HCT116 (cell line): ENCODE results near the gene CEACAM1. TPM values are rescaled to one million over a fixed set of nuclear protein-coding genes. Genes with fewer than 3 reads are reported as not detected.

Source experiments
- ATAC-seq: fragments of 200-7000 bp; cut with Tn5 transposase; 2 replicates; pipeline ENCODE4 v1.9.1; 2020; ENCODE audit warnings: mild to moderate bottlenecking, moderate library complexity
- BruUV-seq: library from RNA; stranded (reverse); fragments of 400-500 nt; replicated peaks from 2 replicates; lab custom pipeline; 2021; lab: Mats Ljungman, UMichigan
- CTCF ChIA-PET: fragments of 300-600 bp; sonication (Branson Sonifier 250); formaldehyde crosslinking; loops from one replicate; lab custom pipeline; 2021; ENCODE audit warnings: antibody characterized with exemption; lab: Charles Lee
- POLR2A ChIA-PET: fragments of 300-600, 350-600 bp; sonication (Branson Sonifier 250); formaldehyde crosslinking; loops from one replicate; lab custom pipeline; 2021; ENCODE audit warnings: antibody characterized with exemption; lab: Charles Lee
- RAD21 ChIA-PET, 2 experiments: fragments of 300-600 bp; sonication (Branson Sonifier 250); formaldehyde crosslinking; loops; one replicate each; lab custom pipeline; 2023; ENCODE audit warnings: low total read pairs in 2 of 2; ENCODE audit not compliant: uncharacterized antibody in 2 of 2, unreplicated experiment in 2 of 2, low non-redundant PET in 1 of 2; lab: Charles Lee
- DNase-seq: peaks from one replicate; pipeline ENCODE4 v3.0.0-alpha.2; 2010; ENCODE audit warnings: low read depth, low spot score
- H2AFZ ChIP-seq: fragments of 200-600 bp; shearing (Covaris generic), sonication (generic); 2 replicates; pipeline ENCODE4 v1.6.1; 2017; ENCODE audit warnings: low read depth, mixed run types, mixed read lengths, antibody characterized with exemption, low read length; ENCODE audit not compliant: poor library complexity, severe bottlenecking
- H3K27ac ChIP-seq: 2 replicates; pipeline ENCODE4 v1.5.1; 2012; ENCODE audit warnings: low read depth, low read length
- H3K27me3 ChIP-seq: fragments of 200-600 bp; sonication (generic); 2 replicates; pipeline ENCODE4 v1.6.1; 2016; ENCODE audit warnings: mixed run types, low read length, mixed read lengths; ENCODE audit not compliant: insufficient read depth
- H3K36me3 ChIP-seq, 2 experiments: fragments of 200-500 bp in 1 of 2; fragments of 200-600 bp in 1 of 2; sonication (Bioruptor generic) in 1 of 2; sonication (generic) in 1 of 2; 2 replicates each; pipeline versions ENCODE4 v1.5.1 to v1.6.1; 2014 to 2016; ENCODE audit warnings: low read length in 2 of 2, inconsistent platforms in 1 of 2, mixed read lengths in 1 of 2, mixed run types in 1 of 2; ENCODE audit not compliant: insufficient read depth in 2 of 2, control insufficient read depth in 1 of 2
- H3K4me1 ChIP-seq, 2 experiments: fragments of 200-600 bp in 1 of 2; sonication (generic) in 1 of 2; 2 replicates each; pipeline versions ENCODE4 v1.5.1 to v1.6.1; 2012 to 2017; ENCODE audit warnings: low read length in 2 of 2, inconsistent platforms in 1 of 2, mild to moderate bottlenecking in 1 of 2, mixed read lengths in 1 of 2, mixed run types in 1 of 2, moderate library complexity in 1 of 2; ENCODE audit not compliant: insufficient read depth in 2 of 2, control insufficient read depth in 1 of 2
- H3K4me2 ChIP-seq: fragments of 200-600 bp; sonication (generic); 2 replicates; pipeline ENCODE4 v1.6.1; 2017; ENCODE audit warnings: mixed run types, low read length, mixed read lengths
- H3K4me3 ChIP-seq, 2 experiments: fragments of 200-600 bp in 1 of 2; sonication (generic) in 1 of 2; replicated peaks in 1 of 2; 2 replicates each; pipeline ENCODE4 v1.5.1; 2011 to 2016; ENCODE audit warnings: low read length in 2 of 2, control low read depth in 1 of 2, low read depth in 1 of 2, mild to moderate bottlenecking in 1 of 2, mixed read lengths in 1 of 2, mixed run types in 1 of 2
- H3K79me2 ChIP-seq: fragments of 200-600 bp; sonication (generic); 2 replicates; pipeline ENCODE4 v1.6.1; 2017; ENCODE audit warnings: mild to moderate bottlenecking, mixed run types, low read length, moderate library complexity, mixed read lengths; ENCODE audit not compliant: insufficient read depth
- H3K9ac ChIP-seq: fragments of 200-600 bp; sonication (generic); 2 replicates; pipeline ENCODE4 v1.6.1; 2016; ENCODE audit warnings: low read length, mixed read lengths
- H3K9me2 ChIP-seq: fragments of 200-600 bp; sonication (generic), shearing (Covaris generic); 2 replicates; pipeline ENCODE4 v1.6.1; 2017; ENCODE audit warnings: mixed run types, mild to moderate bottlenecking, moderate library complexity; ENCODE audit not compliant: insufficient read depth
- H3K9me3 ChIP-seq, 2 experiments: fragments of 200-500 bp in 1 of 2; fragments of 200-600 bp in 1 of 2; sonication (Bioruptor generic) in 1 of 2; sonication (generic) in 1 of 2; 2 replicates each; pipeline ENCODE4 v1.6.1; 2014 to 2017; ENCODE audit warnings: low read length in 2 of 2, mixed read lengths in 2 of 2, inconsistent platforms in 1 of 2, low read depth in 1 of 2, mild to moderate bottlenecking in 1 of 2, mixed run types in 1 of 2, moderate library complexity in 1 of 2; ENCODE audit not compliant: control insufficient read depth in 1 of 2, insufficient read depth in 1 of 2
- H4K20me1 ChIP-seq: fragments of 200-600 bp; sonication (generic), shearing (Covaris generic); 2 replicates; pipeline ENCODE4 v1.6.1; 2017; ENCODE audit warnings: mixed run types, mild to moderate bottlenecking, moderate library complexity; ENCODE audit not compliant: insufficient read depth
- CBX3 ChIP-seq: IDR thresholded peaks from 2 replicates; pipeline ENCODE4 v1.6.1; 2012; ENCODE audit warnings: low read depth
- ELF1 ChIP-seq: IDR thresholded peaks from 2 replicates; pipeline ENCODE4 v1.6.1; 2012; ENCODE audit warnings: low read depth, borderline replicate concordance
- EZH2 ChIP-seq: fragments of 200-600 bp; sonication (generic); IDR thresholded peaks from 2 replicates; pipeline ENCODE4 v1.6.1; 2017; ENCODE audit warnings: antibody characterized with exemption, mixed run types
- EZH2phosphoT487 ChIP-seq: fragments of 200-600 bp; IDR thresholded peaks from 2 replicates; pipeline ENCODE4 v1.6.1; 2018; ENCODE audit warnings: antibody characterized with exemption, borderline replicate concordance
- FOSL1 ChIP-seq: IDR thresholded peaks from 2 replicates; pipeline ENCODE4 v1.6.1; 2012; ENCODE audit warnings: low read depth
- JUND ChIP-seq: IDR thresholded peaks from 2 replicates; pipeline ENCODE4 v1.6.1; 2012
- MAX ChIP-seq: IDR thresholded peaks from 2 replicates; pipeline ENCODE4 v1.6.1; 2012
- POLR2A ChIP-seq: IDR thresholded peaks from 2 replicates; pipeline ENCODE4 v1.7.0; 2011; ENCODE audit warnings: borderline replicate concordance; ENCODE audit not compliant: insufficient read depth, insufficient read length; ENCODE audit errors: extremely low read depth
- POLR2AphosphoS5 ChIP-seq: IDR thresholded peaks from 2 replicates; pipeline ENCODE4 v1.6.1; 2011; ENCODE audit warnings: mild to moderate bottlenecking, low read depth, low read length, moderate library complexity
- RAD21 ChIP-seq: IDR thresholded peaks from 2 replicates; pipeline ENCODE4 v1.6.1; 2012; ENCODE audit warnings: low read depth, mild to moderate bottlenecking
- SIN3A ChIP-seq: IDR thresholded peaks from 2 replicates; pipeline ENCODE4 v1.6.1; 2012; ENCODE audit warnings: low read depth
- SP1 ChIP-seq: IDR thresholded peaks from 2 replicates; pipeline ENCODE4 v1.6.1; 2012; ENCODE audit warnings: low read depth
- ZBTB33 ChIP-seq: IDR thresholded peaks from 2 replicates; pipeline ENCODE4 v1.6.1; 2011; ENCODE audit warnings: mild to moderate bottlenecking, low read length, moderate library complexity; ENCODE audit not compliant: insufficient replicate concordance; ENCODE audit errors: extremely low read depth
- ZFX ChIP-seq: fragments of 450-650 bp; IDR thresholded peaks from 2 replicates; pipeline ENCODE4 v1.6.1; 2017
- ZNF274 ChIP-seq: fragments of 200-500 bp; sonication (Bioruptor generic); IDR thresholded peaks from 2 replicates; pipeline ENCODE4 v1.6.1; 2014; ENCODE audit warnings: mild to moderate bottlenecking, low read depth, low read length, inconsistent platforms
- intact Hi-C: fragments of 100-400 bp; cut with micrococcal nuclease; formaldehyde crosslinking; loops from 2 replicates; pipeline ENCODE4 v1.10.0; 2022
- total RNA-seq: library from RNA; stranded (reverse); gene quantifications from one replicate; pipeline ENCODE4 v1.2.1, GENCODE V29; 2021; ENCODE audit not compliant: unreplicated experiment

CEACAM1 gene
- total RNA-seq, 1 experiment from 2014 or later = 1.2 TPM

- no peak for DNase-seq
- POLR2A ChIA-PET = no interaction called here
- Histone ChIP-seq H3K36me3 (no peaks in the 10 kb centered on the region), H3K9ac (no peak overlapping the region), H3K27me3 (no peaks in the 10 kb centered on the region), H3K4me2 (no peak overlapping the region), H3K9me3 (0 out of 4 replicates have a peak, but pooled peaks cover 0 to 3% of the 10 kb centered on the region in 2 experiments), H3K27ac (no peak overlapping the region), H3K79me2 (no peaks in the 10 kb centered on the region), H2AFZ (no peak overlapping the region), H4K20me1 (no peaks in the 10 kb centered on the region; the same call in 1 of the 2 replicates), H3K4me3 (no peak overlapping the region), H3K4me1 (peaks cover 0 to 4% of the 10 kb centered on the region in 2 experiments; a peak in 1 of 4 replicates), H3K9me2 (no peaks in the 10 kb centered on the region)
- CTCF ChIA-PET = no interaction called here
- intact Hi-C loops = no loop called here
- RAD21 ChIA-PET = no interaction called here
- BruUV-seq = no TSS peak
- TF ChIP-seq FOSL1 (no peak), MAX (no peak), EZH2phosphoT487 (no peak), ELF1 (no peak), POLR2A (no peak), SP1 (no peak), POLR2AphosphoS5 (no peak)
- ATAC-seq = no peak
Measured at GRCh38 chr19:42519108-42519507, 9.2 kb downstream of the CEACAM1 start.

DNA sequence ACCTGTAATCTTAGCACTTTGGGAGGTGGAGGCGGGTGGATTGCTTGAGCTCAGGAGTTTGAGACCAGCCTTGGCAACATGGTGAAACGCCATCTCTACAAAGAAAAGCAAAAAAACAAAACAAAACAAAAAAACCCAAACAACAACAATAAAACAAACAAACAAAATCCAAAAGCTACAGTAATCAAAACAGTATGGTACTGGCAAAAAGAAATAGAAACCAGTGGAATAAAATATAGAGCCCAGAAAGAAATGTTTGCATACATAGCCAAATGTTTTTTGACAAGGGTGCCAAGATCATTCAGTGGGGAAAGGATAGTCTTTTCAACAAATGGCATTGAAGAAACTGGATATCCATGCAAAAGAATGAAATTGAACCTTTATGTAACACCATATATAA, 11.5 kb downstream of the CEACAM1 start:
- Histone ChIP-seq H3K9ac (no peak overlapping the region), H4K20me1 (no peaks in the 10 kb centered on the region; the same call in 1 of the 2 replicates), H3K4me1 (peaks cover 0 to 4% of the 10 kb centered on the region in 2 experiments; a peak in 1 of 4 replicates), H3K4me3 (no peak overlapping the region), H3K27ac (no peak overlapping the region), H3K36me3 (no peaks in the 10 kb centered on the region), H3K9me2 (no peaks in the 10 kb centered on the region), H3K4me2 (no peak overlapping the region), H3K79me2 (no peaks in the 10 kb centered on the region), H3K9me3 (0 out of 4 replicates have a peak, but pooled peaks cover 0 to 3% of the 10 kb centered on the region in 2 experiments), H2AFZ (no peak overlapping the region), H3K27me3 (no peaks in the 10 kb centered on the region)
- intact Hi-C loops = no loop called here
- ATAC-seq (no peak), DNase-seq (no peak)
- no TSS peak for BruUV-seq
- CTCF ChIA-PET = interaction anchor here (1.1 kb wide), 1 partner anchor 13 kb away, joined by 3 read pairs; no protein-coding TSS in a partner anchor
- RAD21 ChIA-PET = no interaction called here
- POLR2A ChIA-PET = no interaction called here
- TF ChIP-seq JUND (no peak), ZFX (no peak), SIN3A (no peak), EZH2 (no peak), CBX3 (no peak), MAX (no peak), ZNF274 (no peak), POLR2AphosphoS5 (no peak), ZBTB33 (no peak), RAD21 (no peak), ELF1 (no peak), EZH2phosphoT487 (no peak), FOSL1 (no peak)
